Trophoblast cell (in vitro differentiated cells and primary cell): Measurements from ENCODE around the gene DENND1C.
"Not testable (repeated sequence)": the region's sequence is repeated elsewhere in the genome, so short reads cannot be mapped to it uniquely, and the experiment has no call there.

ENCODE experiments used
- DNase-seq, 2 donors: peaks; one replicate each; pipeline ENCODE4 v3.0.0-alpha.2; 2016
- H2AFZ ChIP-seq: 2 replicates; pipeline ENCODE4 v1.6.1; 2013; ENCODE audit warnings: low read length, moderate library complexity, mild to moderate bottlenecking; ENCODE audit not compliant: insufficient read depth, poor library complexity
- H2AK5ac ChIP-seq: 2 replicates; pipeline ENCODE4 v1.6.1; 2013; ENCODE audit warnings: mild to moderate bottlenecking, low read length
- H2BK120ac ChIP-seq: 2 replicates; pipeline ENCODE4 v1.6.1; 2013; ENCODE audit warnings: low read length, mild to moderate bottlenecking, moderate library complexity; ENCODE audit not compliant: insufficient read depth, poor library complexity
- H2BK12ac ChIP-seq: 2 replicates; pipeline ENCODE4 v1.6.1; 2013; ENCODE audit warnings: mild to moderate bottlenecking, low read length, moderate library complexity
- H2BK5ac ChIP-seq: 2 replicates; pipeline ENCODE4 v1.6.1; 2013; ENCODE audit warnings: low read length, low read depth, moderate library complexity, mild to moderate bottlenecking; ENCODE audit not compliant: poor library complexity
- H3K14ac ChIP-seq: 2 replicates; pipeline ENCODE4 v1.6.1; 2013; ENCODE audit warnings: mild to moderate bottlenecking, low read length
- H3K18ac ChIP-seq: 2 replicates; pipeline ENCODE4 v1.6.1; 2013; ENCODE audit warnings: mild to moderate bottlenecking, low read length
- H3K23ac ChIP-seq: 2 replicates; pipeline ENCODE4 v1.6.1; 2013; ENCODE audit warnings: low read length
- H3K27ac ChIP-seq: 2 replicates; pipeline ENCODE4 v1.5.1; 2013; ENCODE audit warnings: low read depth, mild to moderate bottlenecking, inconsistent platforms, low read length, moderate library complexity
- H3K27me3 ChIP-seq: 2 replicates; pipeline ENCODE4 v1.6.1; 2013; ENCODE audit warnings: inconsistent platforms, mild to moderate bottlenecking, low read length, moderate library complexity; ENCODE audit not compliant: insufficient read depth
- H3K36me3 ChIP-seq, 2 experiments: 1 replicate in 1 of 2; 2 replicates in 1 of 2; pipeline ENCODE4 v1.6.1; 2013; ENCODE audit warnings: low read length in 2 of 2, mild to moderate bottlenecking in 2 of 2, moderate library complexity in 1 of 2; ENCODE audit not compliant: insufficient read depth in 2 of 2, control insufficient read depth in 1 of 2
- H3K4ac ChIP-seq: 2 replicates; pipeline ENCODE4 v1.6.1; 2013; ENCODE audit warnings: low read depth, mild to moderate bottlenecking, low read length, moderate library complexity
- H3K4me1 ChIP-seq, 2 experiments: 1 replicate in 1 of 2; 2 replicates in 1 of 2; pipeline ENCODE4 v1.6.1; 2013; ENCODE audit warnings: low read length in 2 of 2, mild to moderate bottlenecking in 2 of 2, moderate library complexity in 1 of 2; ENCODE audit not compliant: insufficient read depth in 2 of 2, control insufficient read depth in 1 of 2
- H3K4me2 ChIP-seq: 2 replicates; pipeline ENCODE4 v1.6.1; 2013; ENCODE audit warnings: inconsistent platforms, mild to moderate bottlenecking, low read length, moderate library complexity
- H3K4me3 ChIP-seq: 2 replicates; pipeline ENCODE4 v1.5.1; 2013; ENCODE audit warnings: mild to moderate bottlenecking, low read depth, low read length, inconsistent platforms
- H3K79me1 ChIP-seq: one replicate; pipeline ENCODE4 v1.6.1; 2013; ENCODE audit warnings: low read length
- H3K79me2 ChIP-seq: 2 replicates; pipeline ENCODE4 v1.6.1; 2013; ENCODE audit warnings: low read length, mild to moderate bottlenecking; ENCODE audit not compliant: control insufficient read depth, insufficient read depth, poor library complexity
- H3K9ac ChIP-seq: 2 replicates; pipeline ENCODE4 v1.6.1; 2013; ENCODE audit warnings: mild to moderate bottlenecking, low read length
- H3K9me3 ChIP-seq: 2 replicates; pipeline ENCODE4 v1.6.1; 2013; ENCODE audit warnings: low read depth, mild to moderate bottlenecking, control low read depth, inconsistent platforms, low read length; ENCODE audit not compliant: insufficient read depth
- H4K12ac ChIP-seq: 2 replicates; pipeline ENCODE4 v1.6.1; 2013; ENCODE audit warnings: low read depth, mild to moderate bottlenecking, low read length, moderate library complexity
- H4K8ac ChIP-seq: 2 replicates; pipeline ENCODE4 v1.6.1; 2013; ENCODE audit warnings: low read depth, mild to moderate bottlenecking, low read length, moderate library complexity
- H4K91ac ChIP-seq: one replicate; pipeline ENCODE4 v1.6.1; 2013; ENCODE audit warnings: low read depth, mild to moderate bottlenecking, low read length, moderate library complexity
- WGBS: extraction: QIAGEN DNeasy Blood & Tissue Kit; methylation state at CpG from one replicate; pipeline ENCODE4 v1.1.7; 2013; ENCODE audit warnings: missing lambda C conversion rate; ENCODE audit not compliant: insufficient read length, insufficient coverage; ENCODE audit errors: extremely low coverage; 5-methylcytosine and 5-hydroxymethylcytosine counted together

DENND1C gene

GRCh38 chr19:6431891-6432290, 49.7 kb downstream of the DENND1C start:
- no peaks in the 10 kb centered on the region for H3K79me2 ChIP-seq
- no peak overlapping the region for H2BK5ac ChIP-seq
- H3K79me1 ChIP-seq, result no peaks in the 10 kb centered on the region
- no peak overlapping the region for H3K18ac ChIP-seq
- H3K23ac ChIP-seq, result no peak overlapping the region
- no peak for DNase-seq
- no peak overlapping the region for H3K4me3 ChIP-seq
- H4K91ac ChIP-seq, result no peak overlapping the region
- H4K12ac ChIP-seq, result no peak overlapping the region
- H3K36me3 ChIP-seq, result no peaks in the 10 kb centered on the region
- no peak overlapping the region for H2AFZ ChIP-seq
- no peak overlapping the region for H4K8ac ChIP-seq
- no peaks in the 10 kb centered on the region for H3K9me3 ChIP-seq
- no peak overlapping the region for H2AK5ac ChIP-seq
- no peak overlapping the region for H2BK12ac ChIP-seq
- no peak overlapping the region for H2BK120ac ChIP-seq
- H3K14ac ChIP-seq, result no peak overlapping the region
- no peaks in the 10 kb centered on the region for H3K27me3 ChIP-seq
- no peak overlapping the region for H3K27ac ChIP-seq
- WGBS, result no CpG with 5 or more reads among the region's 11 CpGs
- H3K4me2 ChIP-seq, result no peak overlapping the region
- H3K9ac ChIP-seq, result no peak overlapping the region
- no peaks in the 10 kb centered on the region for H3K4me1 ChIP-seq
- no peak overlapping the region for H3K4ac ChIP-seq

GRCh38 chr19:6429419-6430221, 52.0 kb downstream of the DENND1C start:
- no peak overlapping the region for H2AFZ ChIP-seq
- H3K23ac ChIP-seq, result no peak overlapping the region
- no peak overlapping the region for H3K14ac ChIP-seq
- no peak overlapping the region for H4K91ac ChIP-seq
- no peak overlapping the region for H3K9ac ChIP-seq
- peaks cover 4% of the 10 kb centered on the region for H3K79me1 ChIP-seq
- H3K79me2 ChIP-seq, result no peaks in the 10 kb centered on the region
- H3K27me3 ChIP-seq, result no peaks in the 10 kb centered on the region
- H3K36me3 ChIP-seq, result peaks cover 0 to 3% of the 10 kb centered on the region in 2 experiments
- H3K4me1 ChIP-seq, result peaks cover 0 to 4% of the 10 kb centered on the region in 2 experiments
- H2BK5ac ChIP-seq, result no peak overlapping the region
- peaks cover 6% of the 10 kb centered on the region for H3K9me3 ChIP-seq
- no peak overlapping the region for H3K4me3 ChIP-seq
- H4K12ac ChIP-seq, result no peak overlapping the region
- H2BK120ac ChIP-seq, result no peak overlapping the region
- no peak overlapping the region for H2AK5ac ChIP-seq
- no peak overlapping the region for H3K4me2 ChIP-seq
- H3K4ac ChIP-seq, result no peak overlapping the region
- H4K8ac ChIP-seq, result no peak overlapping the region
- H2BK12ac ChIP-seq, result no peak overlapping the region
- 100% methylated on average over 1 of the region's 20 CpGs for WGBS
- H3K18ac ChIP-seq, result no peak overlapping the region
- no peak for DNase-seq
- no peak overlapping the region for H3K27ac ChIP-seq

- not testable (repeated sequence) for H3K14ac ChIP-seq, H3K79me1 ChIP-seq, H3K9me3 ChIP-seq, H3K4me1 ChIP-seq, H3K27me3 ChIP-seq, H2AK5ac ChIP-seq, DNase-seq, H2AFZ ChIP-seq, H3K79me2 ChIP-seq, H4K8ac ChIP-seq, H3K4me3 ChIP-seq, H3K4ac ChIP-seq, H2BK120ac ChIP-seq, H3K36me3 ChIP-seq, H3K18ac ChIP-seq, H2BK12ac ChIP-seq, H2BK5ac ChIP-seq, H3K9ac ChIP-seq, H4K91ac ChIP-seq, H3K4me2 ChIP-seq, H4K12ac ChIP-seq, H3K23ac ChIP-seq, H3K27ac ChIP-seq
- WGBS, result no CpG with 5 or more reads among the region's 2 CpGs
Observed at GRCh38 chr19:6428692-6429418, 52.7 kb downstream of the DENND1C start.

GRCh38 chr19:6427131-6427530, 54.5 kb downstream of the DENND1C start:
- Histone ChIP-seq H3K14ac (no peak overlapping the region), H4K91ac (no peak overlapping the region), H2BK120ac (no peak overlapping the region), H3K79me2 (peaks cover 19% of the 10 kb centered on the region), H3K9me3 (peaks cover 6% of the 10 kb centered on the region), H2AFZ (no peak overlapping the region), H2AK5ac (no peak overlapping the region), H3K27me3 (no peaks in the 10 kb centered on the region), H3K4me3 (no peak overlapping the region), H3K9ac (no peak overlapping the region), H3K79me1 (peaks cover 8% of the 10 kb centered on the region), H3K27ac (no peak overlapping the region), H3K23ac (no peak overlapping the region), H4K12ac (no peak overlapping the region), H3K4me2 (no peak overlapping the region), H3K36me3 (peaks cover 4 to 7% of the 10 kb centered on the region in 2 experiments), H3K4ac (no peak overlapping the region), H3K4me1 (peaks cover 6 to 10% of the 10 kb centered on the region in 2 experiments), H3K18ac (no peak overlapping the region), H2BK5ac (no peak overlapping the region), H4K8ac (no peak overlapping the region), H2BK12ac (no peak overlapping the region)
- no CpG with 5 or more reads among the region's 18 CpGs for WGBS
- DNase-seq, result no peak
